ENCODE data around the gene SOAT2.

The SOAT2 gene

DNA sequence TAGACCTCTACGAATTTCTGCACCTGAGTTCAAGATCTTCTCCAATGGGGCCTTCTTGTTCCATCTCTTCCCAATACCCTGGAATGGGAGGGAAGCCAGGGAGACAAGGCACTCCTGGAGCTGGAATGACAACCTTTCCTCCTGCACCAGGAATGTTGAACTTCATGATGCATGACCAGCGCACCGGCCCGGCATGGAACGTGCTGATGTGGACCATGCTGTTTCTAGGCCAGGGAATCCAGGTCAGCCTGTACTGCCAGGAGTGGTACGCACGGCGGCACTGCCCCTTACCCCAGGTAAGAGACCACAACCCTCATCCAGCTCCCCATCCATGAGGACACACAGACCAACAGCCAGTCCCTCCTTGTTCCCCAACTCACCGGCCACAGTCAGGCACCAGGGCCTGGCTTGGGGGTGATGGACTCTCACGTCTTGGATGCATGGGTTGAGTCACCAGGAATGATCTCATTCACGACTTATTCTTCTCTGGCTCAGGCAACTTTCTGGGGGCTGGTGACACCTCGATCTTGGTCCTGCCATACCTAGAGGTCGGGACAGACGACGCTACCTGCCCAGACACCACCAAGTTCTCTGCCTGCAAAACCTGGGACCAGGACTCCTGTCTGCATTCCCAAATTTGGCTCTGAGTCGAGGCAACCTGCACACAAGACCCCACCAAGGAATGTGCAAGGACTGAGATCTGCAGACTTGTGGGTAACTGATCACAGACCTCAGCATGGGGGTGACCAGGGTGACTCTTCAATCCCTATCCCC, 20.5 kb downstream of the SOAT2 start:
- TF ChIP-seq SIN3A (IDR thresholded peaks at IDR 0.05; ENCODE audit: borderline replicate concordance, insufficient read depth, low read length) = no peak
- TF ChIP-seq TAF1 (IDR thresholded peaks at IDR 0.05; ENCODE audit: borderline replicate concordance, insufficient read depth, low read length) = no peak
- TF ChIP-seq FOXP2 (optimal IDR thresholded peaks at IDR 0.05; ENCODE audit: borderline replicate concordance, extremely low read depth, extremely low read length, insufficient read depth) = no peak
- TF ChIP-seq, protein P1, sequence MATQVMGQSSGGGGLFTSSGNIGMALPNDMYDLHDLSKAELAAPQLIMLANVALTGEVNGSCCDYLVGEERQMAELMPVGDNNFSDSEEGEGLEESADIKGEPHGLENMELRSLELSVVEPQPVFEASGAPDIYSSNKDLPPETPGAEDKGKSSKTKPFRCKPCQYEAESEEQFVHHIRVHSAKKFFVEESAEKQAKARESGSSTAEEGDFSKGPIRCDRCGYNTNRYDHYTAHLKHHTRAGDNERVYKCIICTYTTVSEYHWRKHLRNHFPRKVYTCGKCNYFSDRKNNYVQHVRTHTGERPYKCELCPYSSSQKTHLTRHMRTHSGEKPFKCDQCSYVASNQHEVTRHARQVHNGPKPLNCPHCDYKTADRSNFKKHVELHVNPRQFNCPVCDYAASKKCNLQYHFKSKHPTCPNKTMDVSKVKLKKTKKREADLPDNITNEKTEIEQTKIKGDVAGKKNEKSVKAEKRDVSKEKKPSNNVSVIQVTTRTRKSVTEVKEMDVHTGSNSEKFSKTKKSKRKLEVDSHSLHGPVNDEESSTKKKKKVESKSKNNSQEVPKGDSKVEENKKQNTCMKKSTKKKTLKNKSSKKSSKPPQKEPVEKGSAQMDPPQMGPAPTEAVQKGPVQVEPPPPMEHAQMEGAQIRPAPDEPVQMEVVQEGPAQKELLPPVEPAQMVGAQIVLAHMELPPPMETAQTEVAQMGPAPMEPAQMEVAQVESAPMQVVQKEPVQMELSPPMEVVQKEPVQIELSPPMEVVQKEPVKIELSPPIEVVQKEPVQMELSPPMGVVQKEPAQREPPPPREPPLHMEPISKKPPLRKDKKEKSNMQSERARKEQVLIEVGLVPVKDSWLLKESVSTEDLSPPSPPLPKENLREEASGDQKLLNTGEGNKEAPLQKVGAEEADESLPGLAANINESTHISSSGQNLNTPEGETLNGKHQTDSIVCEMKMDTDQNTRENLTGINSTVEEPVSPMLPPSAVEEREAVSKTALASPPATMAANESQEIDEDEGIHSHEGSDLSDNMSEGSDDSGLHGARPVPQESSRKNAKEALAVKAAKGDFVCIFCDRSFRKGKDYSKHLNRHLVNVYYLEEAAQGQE (IDR thresholded peaks at IDR 0.05; ENCODE audit: insufficient read depth in 1 of 2, low read depth in 2 of 2, low read length in 2 of 2) = no peak
- no peak for TF ChIP-seq POLR2AphosphoS5 (IDR thresholded peaks at IDR 0.05; ENCODE audit: low read depth, low read length)

DNA sequence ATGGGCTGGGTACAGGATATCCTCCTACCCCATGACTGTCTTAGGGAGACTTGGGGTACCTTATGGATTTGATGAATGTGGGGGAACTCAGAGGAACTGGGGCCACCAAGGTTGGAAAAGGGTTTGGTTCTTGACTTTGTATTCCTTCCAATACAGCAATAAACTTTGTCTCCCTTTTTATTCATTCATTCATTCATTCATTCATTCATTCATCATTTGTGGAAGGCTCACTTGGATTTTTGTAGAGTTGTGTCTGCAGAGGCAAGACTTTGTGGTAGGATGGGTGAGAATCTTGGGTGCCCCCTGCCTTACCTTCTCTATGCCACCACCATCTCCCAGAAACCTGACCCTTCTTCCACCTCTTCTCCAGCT, 21.1 kb downstream of the SOAT2 start:
- no peak for TF ChIP-seq FOXP2 (optimal IDR thresholded peaks at IDR 0.05; ENCODE audit: borderline replicate concordance, extremely low read depth, extremely low read length, insufficient read depth)

DNA sequence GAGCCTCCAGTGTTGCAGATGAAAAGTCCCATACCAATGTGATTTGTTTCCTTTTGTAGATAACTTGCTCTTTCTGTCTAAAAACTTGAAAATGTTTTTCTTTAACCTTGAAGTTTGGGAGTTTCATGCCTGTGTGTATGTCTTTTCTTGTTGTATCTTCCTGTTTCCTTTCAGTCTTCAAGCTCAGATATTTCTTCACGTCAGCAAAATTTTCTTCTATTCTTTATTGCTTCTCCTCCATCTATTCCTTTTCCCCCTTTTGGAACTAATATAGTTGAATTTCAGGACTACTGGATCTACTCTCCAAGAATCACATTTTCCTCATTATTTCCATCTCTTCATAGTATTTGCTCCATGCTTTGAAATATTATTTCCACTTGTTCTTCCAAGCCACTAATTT, 23.9 kb downstream of the SOAT2 start:
- TF ChIP-seq, protein P1 (IDR thresholded peaks at IDR 0.05; ENCODE audit: insufficient read depth in 1 of 2, low read depth in 2 of 2, low read length in 2 of 2) = no peak
- TF ChIP-seq TAF1 (IDR thresholded peaks at IDR 0.05; ENCODE audit: borderline replicate concordance, insufficient read depth, low read length) (no peak), POLR2AphosphoS5 (IDR thresholded peaks at IDR 0.05; ENCODE audit: low read depth, low read length) (no peak), SIN3A (IDR thresholded peaks at IDR 0.05; ENCODE audit: borderline replicate concordance, insufficient read depth, low read length) (no peak), FOXP2 (optimal IDR thresholded peaks at IDR 0.05; ENCODE audit: borderline replicate concordance, extremely low read depth, extremely low read length, insufficient read depth) (no peak)

DNA sequence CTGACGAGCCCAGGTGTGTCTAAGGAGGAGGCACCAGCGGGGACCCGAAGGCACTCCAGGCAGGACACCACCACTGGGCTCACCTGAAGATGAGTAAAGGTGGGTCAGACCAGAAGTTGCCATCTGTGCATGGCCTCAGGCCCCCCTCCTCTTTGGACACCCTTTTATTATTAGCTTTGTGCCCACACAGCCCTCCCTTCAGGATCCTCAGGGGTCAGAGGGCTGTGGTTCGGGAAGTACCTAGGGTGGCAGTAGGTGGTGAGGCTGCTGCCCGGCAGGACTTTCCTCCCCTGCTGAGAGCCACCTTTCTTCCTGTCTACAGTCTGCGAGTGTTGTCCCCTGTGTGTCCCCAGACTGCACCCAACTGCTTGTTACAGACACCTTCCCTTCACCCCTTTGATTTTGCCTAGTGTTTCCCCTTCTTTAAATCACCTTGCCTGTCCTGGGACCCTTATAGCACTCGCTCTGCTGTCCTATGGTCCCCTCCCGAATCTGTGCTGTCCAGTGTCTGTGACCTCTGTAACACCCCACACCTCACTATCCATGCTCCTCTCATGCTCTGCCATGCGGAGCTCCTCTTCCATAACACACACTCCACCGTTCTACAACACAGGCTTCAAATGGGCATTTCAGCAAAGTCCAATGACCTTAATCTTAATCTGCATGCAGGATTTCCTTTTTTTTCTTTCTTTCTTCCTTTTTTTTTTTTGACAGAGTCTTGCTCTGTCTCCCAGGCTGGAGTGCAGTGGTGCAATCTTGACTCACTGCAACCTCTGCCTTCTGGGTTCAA, 25.7 kb downstream of the SOAT2 start:
- TF ChIP-seq, protein P1 (IDR thresholded peaks at IDR 0.05; ENCODE audit: insufficient read depth in 1 of 2, low read depth in 2 of 2, low read length in 2 of 2) = no peak
- no peak for TF ChIP-seq FOXP2 (optimal IDR thresholded peaks at IDR 0.05; ENCODE audit: borderline replicate concordance, extremely low read depth, extremely low read length, insufficient read depth)
- no peak for TF ChIP-seq SIN3A (IDR thresholded peaks at IDR 0.05; ENCODE audit: borderline replicate concordance, insufficient read depth, low read length)
- no peak for TF ChIP-seq TAF1 (IDR thresholded peaks at IDR 0.05; ENCODE audit: borderline replicate concordance, insufficient read depth, low read length)
- no peak for TF ChIP-seq POLR2AphosphoS5 (IDR thresholded peaks at IDR 0.05; ENCODE audit: low read depth, low read length)

DNA sequence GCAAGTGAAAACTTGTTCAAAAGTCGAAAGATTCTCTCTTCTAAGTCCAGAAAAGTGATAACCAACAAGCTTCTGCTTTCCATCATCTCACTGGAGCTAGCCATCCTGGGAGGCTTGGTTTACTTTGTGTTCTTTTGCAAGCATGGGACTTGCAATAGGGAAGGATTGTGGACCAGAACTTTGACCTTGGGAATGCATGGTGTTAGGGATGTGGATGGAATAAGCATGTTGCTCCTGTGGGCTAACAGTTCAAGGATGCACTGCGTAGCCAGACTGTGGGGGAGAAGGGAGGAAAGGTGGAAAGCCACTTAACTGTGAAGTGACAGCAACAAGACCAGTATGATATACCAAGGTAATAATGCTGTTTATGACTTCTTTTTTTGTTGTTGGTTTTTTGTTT, 28.6 kb downstream of the SOAT2 start:
- TF ChIP-seq TAF1 (IDR thresholded peaks at IDR 0.05; ENCODE audit: borderline replicate concordance, insufficient read depth, low read length) (no peak), POLR2AphosphoS5 (IDR thresholded peaks at IDR 0.05; ENCODE audit: low read depth, low read length) (no peak), SIN3A (IDR thresholded peaks at IDR 0.05; ENCODE audit: borderline replicate concordance, insufficient read depth, low read length) (no peak), FOXP2 (optimal IDR thresholded peaks at IDR 0.05; ENCODE audit: borderline replicate concordance, extremely low read depth, extremely low read length, insufficient read depth) (no peak)
- TF ChIP-seq, protein P1 (IDR thresholded peaks at IDR 0.05; ENCODE audit: insufficient read depth in 1 of 2, low read depth in 2 of 2, low read length in 2 of 2) = no peak
